ENCODE results near the gene GINS1.

DNA sequence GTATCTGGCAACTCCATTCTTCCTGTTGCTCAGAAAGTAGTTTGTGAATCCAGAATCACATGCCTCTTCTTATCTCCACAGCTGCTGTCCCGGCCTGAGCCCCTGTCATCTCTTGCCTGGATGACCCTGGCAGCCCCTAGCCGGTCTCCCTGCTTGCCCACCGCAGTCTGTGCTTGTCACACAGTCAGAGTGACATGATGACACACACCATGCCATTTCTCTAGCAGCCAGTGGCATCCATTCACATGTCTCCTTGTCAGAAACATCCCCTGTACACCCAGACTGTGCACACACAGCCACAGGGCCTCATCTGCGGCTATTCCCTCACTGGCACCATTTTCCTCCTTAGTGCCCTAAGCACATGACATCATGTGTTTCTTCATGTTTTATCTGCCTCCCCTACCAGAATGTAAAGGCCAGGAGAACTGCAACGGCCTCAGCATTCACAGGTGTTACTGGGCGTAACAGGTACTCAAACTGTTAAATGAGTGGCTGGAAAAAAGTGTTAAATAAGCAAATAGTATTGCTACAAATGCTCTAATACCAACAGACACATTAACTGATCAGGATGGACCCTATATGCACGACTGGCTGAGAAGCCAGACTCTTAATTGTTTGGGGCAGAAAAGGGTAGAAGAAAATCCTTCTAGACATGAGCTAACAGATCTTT is 26.4 kb upstream of the GINS1 start:
- TF ChIP-seq, protein P1, sequence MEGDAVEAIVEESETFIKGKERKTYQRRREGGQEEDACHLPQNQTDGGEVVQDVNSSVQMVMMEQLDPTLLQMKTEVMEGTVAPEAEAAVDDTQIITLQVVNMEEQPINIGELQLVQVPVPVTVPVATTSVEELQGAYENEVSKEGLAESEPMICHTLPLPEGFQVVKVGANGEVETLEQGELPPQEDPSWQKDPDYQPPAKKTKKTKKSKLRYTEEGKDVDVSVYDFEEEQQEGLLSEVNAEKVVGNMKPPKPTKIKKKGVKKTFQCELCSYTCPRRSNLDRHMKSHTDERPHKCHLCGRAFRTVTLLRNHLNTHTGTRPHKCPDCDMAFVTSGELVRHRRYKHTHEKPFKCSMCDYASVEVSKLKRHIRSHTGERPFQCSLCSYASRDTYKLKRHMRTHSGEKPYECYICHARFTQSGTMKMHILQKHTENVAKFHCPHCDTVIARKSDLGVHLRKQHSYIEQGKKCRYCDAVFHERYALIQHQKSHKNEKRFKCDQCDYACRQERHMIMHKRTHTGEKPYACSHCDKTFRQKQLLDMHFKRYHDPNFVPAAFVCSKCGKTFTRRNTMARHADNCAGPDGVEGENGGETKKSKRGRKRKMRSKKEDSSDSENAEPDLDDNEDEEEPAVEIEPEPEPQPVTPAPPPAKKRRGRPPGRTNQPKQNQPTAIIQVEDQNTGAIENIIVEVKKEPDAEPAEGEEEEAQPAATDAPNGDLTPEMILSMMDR (IDR thresholded peaks at IDR 0.05), result no peak
- TF ChIP-seq POLR2A (IDR thresholded peaks at IDR 0.05), result no peak
